Panc1 (cell line): Measurements from ENCODE around the gene THPO. TPM values are rescaled to one million over a fixed set of nuclear protein-coding genes. Genes with fewer than 3 reads are reported as not detected.

Experiments
- ATAC-seq: fragments of 200-7000 bp; cut with Tn5 transposase; 2 replicates; pipeline ENCODE4 v1.9.1; 2020; ENCODE audit warnings: mild to moderate bottlenecking, moderate library complexity
- BruUV-seq: library from RNA; stranded (reverse); fragments of 400-500 nt; replicated peaks from 2 replicates; lab custom pipeline; 2021; lab: Mats Ljungman, UMichigan
- CTCF ChIA-PET: fragments of 300-600 bp; sonication (Branson Sonifier 250); formaldehyde crosslinking; loops from one replicate; lab custom pipeline; 2022; ENCODE audit warnings: antibody characterized with exemption; lab: Charles Lee
- POLR2A ChIA-PET: fragments of 300-600 bp; sonication (Branson Sonifier 250); formaldehyde crosslinking; loops from one replicate; lab custom pipeline; 2022; ENCODE audit warnings: antibody characterized with exemption; lab: Charles Lee
- DNase-seq: peaks from one replicate; pipeline ENCODE4 v3.0.0-alpha.2; 2010; ENCODE audit warnings: low read depth, low spot score
- H3K27ac ChIP-seq: 2 replicates; pipeline ENCODE4 v1.5.1; 2011; ENCODE audit warnings: mild to moderate bottlenecking, low read length, inconsistent platforms
- H3K27me3 ChIP-seq: fragments of 200-500 bp; sonication (Bioruptor generic); 2 replicates; pipeline ENCODE4 v1.6.0; 2014; ENCODE audit warnings: low read length, inconsistent platforms; ENCODE audit not compliant: control insufficient read depth, insufficient read depth
- H3K36me3 ChIP-seq: fragments of 200-500 bp; sonication (Bioruptor generic); 2 replicates; pipeline ENCODE4 v1.5.1; 2014; ENCODE audit warnings: inconsistent platforms, mild to moderate bottlenecking, low read length, moderate library complexity; ENCODE audit not compliant: control insufficient read depth, insufficient read depth
- H3K4me1 ChIP-seq: 2 replicates; pipeline ENCODE4 v1.5.1; 2011; ENCODE audit warnings: inconsistent platforms, mild to moderate bottlenecking, low read length, moderate library complexity; ENCODE audit not compliant: control insufficient read depth, insufficient read depth
- H3K4me3 ChIP-seq, 2 experiments: 2 replicates each; pipeline ENCODE4 v1.5.1; 2011 to 2012; ENCODE audit warnings: low read depth in 2 of 2, low read length in 2 of 2, mild to moderate bottlenecking in 2 of 2, inconsistent platforms in 1 of 2, moderate library complexity in 1 of 2
- H3K9me3 ChIP-seq: fragments of 200-500 bp; sonication (Bioruptor generic); 2 replicates; pipeline ENCODE4 v1.5.1; 2014; ENCODE audit warnings: low read depth, mild to moderate bottlenecking, inconsistent platforms, low read length, moderate library complexity; ENCODE audit not compliant: control insufficient read depth, insufficient read depth
- POLR2AphosphoS5 ChIP-seq: IDR thresholded peaks from 2 replicates; pipeline ENCODE4 v1.6.1; 2012; ENCODE audit warnings: mild to moderate bottlenecking, low read depth, low read length, moderate library complexity
- SIN3A ChIP-seq: IDR thresholded peaks from 2 replicates; pipeline ENCODE4 v1.6.1; 2012; ENCODE audit warnings: low read depth, mild to moderate bottlenecking, low read length, moderate library complexity, borderline replicate concordance; ENCODE audit not compliant: insufficient read depth
- TCF7L2 ChIP-seq: IDR thresholded peaks from 2 replicates; pipeline ENCODE4 v1.6.1; 2011; ENCODE audit warnings: mild to moderate bottlenecking, low read depth, low read length, inconsistent platforms
- in situ Hi-C: cut with HindIII; loops from 2 replicates; pipeline ENCODE4 v1.10.0; 2016; ENCODE audit warnings: low sequenced_read_pairs, low pct_unique_long_range_greater_than_20kb
- intact Hi-C: fragments of 100-400 bp; cut with micrococcal nuclease; formaldehyde crosslinking; loops from one replicate; pipeline ENCODE4 v1.10.0; 2022; ENCODE audit not compliant: unreplicated experiment
- total RNA-seq: library from RNA; stranded (reverse); gene quantifications from one replicate; pipeline ENCODE4 v1.2.1, GENCODE V29; 2021; ENCODE audit not compliant: unreplicated experiment
- TF ChIP-seq, protein P1 (sequence below): fragments of 450-650 bp; IDR thresholded peaks from 2 replicates; pipeline ENCODE4 v1.5.1; 2017; ENCODE audit warnings: mild to moderate bottlenecking
- TF ChIP-seq, protein P2 (sequence below), 2 experiments: IDR thresholded peaks; 2 replicates each; pipeline ENCODE4 v1.6.1; 2011 to 2012; ENCODE audit warnings: low read depth in 2 of 2, control low read depth in 1 of 2, low read length in 1 of 2, mild to moderate bottlenecking in 1 of 2, moderate library complexity in 1 of 2; ENCODE audit not compliant: insufficient read depth in 1 of 2

THPO gene
- total RNA-seq, 1 experiment from 2014 or later: not detected

- Histone ChIP-seq H3K27me3 (no peaks in the 10 kb centered on the region), H3K4me1 (no peaks in the 10 kb centered on the region), H3K36me3 (no peaks in the 10 kb centered on the region; the same call in 1 of the 2 replicates), H3K4me3 (no peak overlapping the region), H3K27ac (no peak overlapping the region), H3K9me3 (no peaks in the 10 kb centered on the region)
- no peak for ATAC-seq
- POLR2A ChIA-PET: no interaction called here
- intact Hi-C loops: no loop called here
- CTCF ChIA-PET: interaction anchor here (1.4 kb wide), 1 partner anchor 10 kb away, joined by 3 read pairs; the partner anchor contains the start of genes CLCN2 and POLR2H
- in situ Hi-C loops: no loop called here
- BruUV-seq: no TSS peak
- no peak for DNase-seq
- TF ChIP-seq, protein P1, sequence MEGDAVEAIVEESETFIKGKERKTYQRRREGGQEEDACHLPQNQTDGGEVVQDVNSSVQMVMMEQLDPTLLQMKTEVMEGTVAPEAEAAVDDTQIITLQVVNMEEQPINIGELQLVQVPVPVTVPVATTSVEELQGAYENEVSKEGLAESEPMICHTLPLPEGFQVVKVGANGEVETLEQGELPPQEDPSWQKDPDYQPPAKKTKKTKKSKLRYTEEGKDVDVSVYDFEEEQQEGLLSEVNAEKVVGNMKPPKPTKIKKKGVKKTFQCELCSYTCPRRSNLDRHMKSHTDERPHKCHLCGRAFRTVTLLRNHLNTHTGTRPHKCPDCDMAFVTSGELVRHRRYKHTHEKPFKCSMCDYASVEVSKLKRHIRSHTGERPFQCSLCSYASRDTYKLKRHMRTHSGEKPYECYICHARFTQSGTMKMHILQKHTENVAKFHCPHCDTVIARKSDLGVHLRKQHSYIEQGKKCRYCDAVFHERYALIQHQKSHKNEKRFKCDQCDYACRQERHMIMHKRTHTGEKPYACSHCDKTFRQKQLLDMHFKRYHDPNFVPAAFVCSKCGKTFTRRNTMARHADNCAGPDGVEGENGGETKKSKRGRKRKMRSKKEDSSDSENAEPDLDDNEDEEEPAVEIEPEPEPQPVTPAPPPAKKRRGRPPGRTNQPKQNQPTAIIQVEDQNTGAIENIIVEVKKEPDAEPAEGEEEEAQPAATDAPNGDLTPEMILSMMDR: no peak
- TF ChIP-seq, protein P2, sequence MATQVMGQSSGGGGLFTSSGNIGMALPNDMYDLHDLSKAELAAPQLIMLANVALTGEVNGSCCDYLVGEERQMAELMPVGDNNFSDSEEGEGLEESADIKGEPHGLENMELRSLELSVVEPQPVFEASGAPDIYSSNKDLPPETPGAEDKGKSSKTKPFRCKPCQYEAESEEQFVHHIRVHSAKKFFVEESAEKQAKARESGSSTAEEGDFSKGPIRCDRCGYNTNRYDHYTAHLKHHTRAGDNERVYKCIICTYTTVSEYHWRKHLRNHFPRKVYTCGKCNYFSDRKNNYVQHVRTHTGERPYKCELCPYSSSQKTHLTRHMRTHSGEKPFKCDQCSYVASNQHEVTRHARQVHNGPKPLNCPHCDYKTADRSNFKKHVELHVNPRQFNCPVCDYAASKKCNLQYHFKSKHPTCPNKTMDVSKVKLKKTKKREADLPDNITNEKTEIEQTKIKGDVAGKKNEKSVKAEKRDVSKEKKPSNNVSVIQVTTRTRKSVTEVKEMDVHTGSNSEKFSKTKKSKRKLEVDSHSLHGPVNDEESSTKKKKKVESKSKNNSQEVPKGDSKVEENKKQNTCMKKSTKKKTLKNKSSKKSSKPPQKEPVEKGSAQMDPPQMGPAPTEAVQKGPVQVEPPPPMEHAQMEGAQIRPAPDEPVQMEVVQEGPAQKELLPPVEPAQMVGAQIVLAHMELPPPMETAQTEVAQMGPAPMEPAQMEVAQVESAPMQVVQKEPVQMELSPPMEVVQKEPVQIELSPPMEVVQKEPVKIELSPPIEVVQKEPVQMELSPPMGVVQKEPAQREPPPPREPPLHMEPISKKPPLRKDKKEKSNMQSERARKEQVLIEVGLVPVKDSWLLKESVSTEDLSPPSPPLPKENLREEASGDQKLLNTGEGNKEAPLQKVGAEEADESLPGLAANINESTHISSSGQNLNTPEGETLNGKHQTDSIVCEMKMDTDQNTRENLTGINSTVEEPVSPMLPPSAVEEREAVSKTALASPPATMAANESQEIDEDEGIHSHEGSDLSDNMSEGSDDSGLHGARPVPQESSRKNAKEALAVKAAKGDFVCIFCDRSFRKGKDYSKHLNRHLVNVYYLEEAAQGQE (IDR thresholded peaks at IDR 0.05; ENCODE audit: insufficient read depth in 1 of 2, low read depth in 2 of 2, low read length in 1 of 2): no peak
- TF ChIP-seq SIN3A (no peak), POLR2AphosphoS5 (no peak), TCF7L2 (no peak)
Observed at GRCh38 chr3:184352149-184352785, 25.7 kb downstream of the THPO start.

GRCh38 chr3:184351511-184352148 is 26.4 kb downstream of the THPO start:
- intact Hi-C loops (no loop called here), in situ Hi-C loops (no loop called here)
- no peaks in the 10 kb centered on the region for H3K4me1 ChIP-seq
- DNase-seq: no peak
- no peaks in the 10 kb centered on the region for H3K9me3 ChIP-seq
- H3K27me3 ChIP-seq: no peaks in the 10 kb centered on the region
- no peak for ATAC-seq
- no TSS peak for BruUV-seq
- POLR2A ChIA-PET: no interaction called here
- TF ChIP-seq, protein P2 (IDR thresholded peaks at IDR 0.05; ENCODE audit: insufficient read depth in 1 of 2, low read depth in 2 of 2, low read length in 1 of 2): no peak
- TF ChIP-seq POLR2AphosphoS5 (no peak), TCF7L2 (no peak), SIN3A (no peak)
- TF ChIP-seq, protein P1: no peak
- CTCF ChIA-PET: interaction anchor here (1.4 kb wide), 1 partner anchor 10 kb away, joined by 3 read pairs; the partner anchor contains the start of genes CLCN2 and POLR2H
- no peak overlapping the region for H3K27ac ChIP-seq
- H3K36me3 ChIP-seq: no peaks in the 10 kb centered on the region; the same call in 1 of the 2 replicates
- H3K4me3 ChIP-seq: no peak overlapping the region
